Endothelial cell of umbilical vein (primary cell): Measurements from ENCODE around the gene KIF19. TPM values are rescaled to one million over a fixed set of nuclear protein-coding genes. Genes with fewer than 3 reads are reported as not detected.

ENCODE experiments used
- BruUV-seq: library from RNA; stranded (reverse); fragments of 400-500 nt; replicated peaks from 2 replicates; lab custom pipeline; 2021; lab: Mats Ljungman, UMichigan
- CTCF ChIA-PET: fragments of 300-600, 350-600 bp; sonication (Branson Sonifier 250); formaldehyde crosslinking; loops from one replicate; lab custom pipeline; 2021; ENCODE audit warnings: antibody characterized with exemption, inconsistent platforms; lab: Charles Lee
- POLR2A ChIA-PET: fragments of 300-600, 350-600 bp; sonication (Branson Sonifier 250); formaldehyde crosslinking; loops from one replicate; lab custom pipeline; 2021; ENCODE audit warnings: antibody characterized with exemption, inconsistent platforms; lab: Charles Lee
- DNase-seq: peaks from one replicate; pipeline ENCODE4 v3.0.0-alpha.2; 2011; ENCODE audit warnings: low read depth, low spot score
- FAIRE-seq: peaks from 2 replicates; lab custom pipeline; 2011; peaks lifted over from hg19 to GRCh38; lab: Jason Lieb, UNC
- H2AFZ ChIP-seq: 2 replicates; pipeline ENCODE4 v1.6.0; 2012; ENCODE audit warnings: low read depth, low read length, control low read depth, inconsistent platforms
- H3K27ac ChIP-seq: 2 replicates; pipeline ENCODE4 v1.5.1; 2011; ENCODE audit warnings: low read depth, mild to moderate bottlenecking, control low read depth, low read length, moderate library complexity; ENCODE audit not compliant: insufficient read depth
- H3K27me3 ChIP-seq, 2 experiments: 2 replicates each; pipeline versions ENCODE4 v1.6.0 to v1.6.1; 2011; ENCODE audit warnings: low read length in 2 of 2, mixed read lengths in 1 of 2; ENCODE audit not compliant: control insufficient read depth in 2 of 2, insufficient read depth in 2 of 2
- H3K36me3 ChIP-seq, 2 experiments: 2 replicates in 1 of 2; 3 replicates in 1 of 2; pipeline ENCODE4 v1.5.1; 2011; ENCODE audit warnings: low read length in 2 of 2, mild to moderate bottlenecking in 1 of 2, moderate library complexity in 1 of 2; ENCODE audit not compliant: control insufficient read depth in 2 of 2, insufficient read depth in 2 of 2; ENCODE audit errors: extremely low read depth in 1 of 2
- H3K4me1 ChIP-seq: 3 replicates; pipeline ENCODE4 v1.5.1; 2011; ENCODE audit warnings: mild to moderate bottlenecking, low read length; ENCODE audit not compliant: control insufficient read depth, insufficient read depth; ENCODE audit errors: extremely low read depth
- H3K4me2 ChIP-seq: 2 replicates; pipeline ENCODE4 v1.6.1; 2011; ENCODE audit warnings: low read length, control low read depth, mixed read lengths; ENCODE audit not compliant: insufficient read depth
- H3K4me3 ChIP-seq, 3 experiments: fragments of 200-600 bp in 1 of 3; sonication (generic), shearing (Covaris generic) in 1 of 3; replicated peaks in 1 of 3; 2 replicates each; pipeline ENCODE4 v1.5.1; 2011 to 2016; ENCODE audit warnings: control low read depth in 3 of 3, low read length in 3 of 3, mild to moderate bottlenecking in 2 of 3, inconsistent platforms in 1 of 3, low read depth in 1 of 3, moderate library complexity in 1 of 3; ENCODE audit not compliant: insufficient read depth in 1 of 3
- H3K79me2 ChIP-seq: 2 replicates; pipeline ENCODE4 v1.6.0; 2012; ENCODE audit warnings: low read length, inconsistent platforms; ENCODE audit not compliant: control insufficient read depth, insufficient read depth
- H3K9ac ChIP-seq: replicated peaks from 2 replicates; pipeline ENCODE3; 2011; ENCODE audit warnings: low read length, control low read depth; ENCODE audit not compliant: insufficient read depth; ENCODE audit errors: extremely low read depth
- H3K9me1 ChIP-seq: replicated peaks from 3 replicates; pipeline ENCODE4 v1.6.0; 2011; ENCODE audit warnings: mild to moderate bottlenecking, low read length; ENCODE audit not compliant: control insufficient read depth, insufficient read depth; ENCODE audit errors: extremely low read depth
- H3K9me3 ChIP-seq: replicated peaks from 2 replicates; pipeline ENCODE4 v1.5.1; 2012; ENCODE audit warnings: low read length, inconsistent platforms; ENCODE audit not compliant: control insufficient read depth, insufficient read depth
- H4K20me1 ChIP-seq: replicated peaks from 2 replicates; pipeline ENCODE3; 2011; ENCODE audit warnings: mild to moderate bottlenecking, low read length; ENCODE audit not compliant: control insufficient read depth, insufficient read depth; ENCODE audit errors: extremely low read depth
- EZH2 ChIP-seq: IDR thresholded peaks from 2 replicates; pipeline ENCODE4 v1.6.1; 2012; ENCODE audit warnings: borderline replicate concordance, low read depth, mild to moderate bottlenecking, moderate library complexity, low read length, inconsistent platforms; ENCODE audit not compliant: severe bottlenecking
- FOS ChIP-seq: IDR thresholded peaks from 2 replicates; pipeline ENCODE4 v1.6.1; 2011; ENCODE audit warnings: mild to moderate bottlenecking, low read length, moderate library complexity, borderline replicate concordance; ENCODE audit not compliant: insufficient read depth
- GATA2 ChIP-seq: IDR thresholded peaks from 2 replicates; pipeline ENCODE4 v1.7.0; 2011; ENCODE audit warnings: low read depth, mild to moderate bottlenecking, moderate library complexity, mixed read lengths, low read length; ENCODE audit not compliant: insufficient read length, insufficient read depth
- JUN ChIP-seq: IDR thresholded peaks from 2 replicates; pipeline ENCODE4 v1.6.1; 2011; ENCODE audit warnings: borderline replicate concordance, low read depth; ENCODE audit not compliant: insufficient read length, insufficient read depth
- MYC ChIP-seq: IDR thresholded peaks from one replicate; pipeline ENCODE4 v1.6.1; 2011; ENCODE audit warnings: mild to moderate bottlenecking, low read depth, low read length
- POLR2A ChIP-seq: IDR thresholded peaks from 2 replicates; pipeline ENCODE4 v1.6.1; 2012; ENCODE audit warnings: low read depth, mild to moderate bottlenecking, control low read depth, low read length
- POLR2AphosphoS5 ChIP-seq: IDR thresholded peaks from 2 replicates; pipeline ENCODE4 v1.6.1; 2012; ENCODE audit warnings: low read depth, mild to moderate bottlenecking, control low read depth, low read length, moderate library complexity; ENCODE audit not compliant: insufficient read depth
- dilution Hi-C: fragments of 300-500 bp; cut with MboI; formaldehyde crosslinking; loops from one replicate; pipeline ENCODE4 v1.15.0; 2019; ENCODE audit warnings: low sequenced_read_pairs; ENCODE audit not compliant: extremely low pct_ligation_motif_present
- intact Hi-C: fragments of 100-400 bp; cut with micrococcal nuclease; formaldehyde crosslinking; loops from one replicate; pipeline ENCODE4 v1.10.0; 2022
- polyA plus RNA-seq, 4 experiments: library from polyadenylated mRNA; depleted of rRNA in 3 of 4; stranded (reverse) in 3 of 4; unstranded in 1 of 4; fragments of >200 nt; gene quantifications; 2 replicates each; pipeline versions ENCODE4 v1.2.1 to v1.2.3, GENCODE V29; 2011 to 2012; ENCODE audit warnings: missing spikeins in 1 of 4
- total RNA-seq: library from RNA; stranded (reverse); gene quantifications from 2 replicates; pipeline ENCODE4 v1.2.3, GENCODE V29; 2021
- TF ChIP-seq, protein P1 (sequence below): IDR thresholded peaks from 2 replicates; pipeline ENCODE4 v1.6.1; 2011; ENCODE audit not compliant: insufficient read depth, insufficient read length
- TF ChIP-seq, protein P2 (sequence below), 2 donors: IDR thresholded peaks; 1 replicate in 1 of 2; 2 replicates in 1 of 2; pipeline ENCODE4 v1.5.1; 2011; ENCODE audit warnings: low read length in 2 of 2, mild to moderate bottlenecking in 2 of 2, moderate library complexity in 2 of 2, control low read depth in 1 of 2, inconsistent platforms in 1 of 2, low read depth in 1 of 2; ENCODE audit not compliant: insufficient read depth in 1 of 2; ENCODE audit errors: extremely low read depth in 1 of 2

KIF19 gene
- total and polyA plus RNA-seq, 2 donors (not counting 3 experiments of a cell fraction or from before 2014, with no cell fraction given): 0.10 to 0.84 TPM

DNA sequence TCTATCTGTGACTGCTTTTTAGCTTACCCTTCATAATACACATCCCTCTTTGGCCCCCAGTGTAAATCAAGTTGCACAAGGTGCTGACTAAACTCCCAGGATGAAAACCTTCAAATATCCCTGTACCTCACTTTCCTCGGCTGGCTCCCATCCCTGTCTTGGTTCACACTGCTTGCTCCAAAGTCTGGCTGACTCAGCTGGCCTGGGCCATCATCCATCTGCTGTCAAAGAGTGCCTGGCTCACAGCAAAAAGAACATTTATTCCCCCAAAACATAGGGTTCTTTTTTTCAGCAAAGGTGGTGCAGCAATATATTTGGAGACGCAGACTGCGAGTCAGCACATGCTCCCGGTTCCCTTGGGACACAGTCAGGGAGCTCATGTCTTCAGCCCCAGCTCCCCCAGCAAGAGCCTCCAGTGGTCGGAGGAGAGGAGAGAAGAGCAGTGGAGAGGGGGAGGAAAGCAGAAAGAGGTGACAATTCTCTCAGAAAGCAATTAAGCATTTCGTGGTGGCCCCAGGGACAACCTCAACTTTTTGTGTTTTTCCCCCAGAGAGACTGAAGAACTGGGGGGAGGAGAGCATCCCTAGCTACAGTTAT is 67.4 kb downstream of the KIF19 start:
- Histone ChIP-seq H3K79me2 (no peaks in the 10 kb centered on the region), H3K9me3 (no peaks in the 10 kb centered on the region), H4K20me1 (no peaks in the 10 kb centered on the region), H3K4me1 (no peaks in the 10 kb centered on the region), H3K4me3 (no peak overlapping the region), H3K36me3 (no peaks in the 10 kb centered on the region), H3K9me1 (no peaks in the 10 kb centered on the region), H3K27ac (no peak overlapping the region), H3K9ac (no peak overlapping the region), H3K4me2 (no peak overlapping the region), H3K27me3 (no peaks in the 10 kb centered on the region), H2AFZ (no peak overlapping the region)
- DNase-seq (no peak), FAIRE-seq (no peak)
- CTCF ChIA-PET: interaction anchor here (5.3 kb wide), 1 partner anchor 13 kb away, joined by 32 read pairs; no protein-coding TSS in a partner anchor
- dilution Hi-C loops: no loop called here
- BruUV-seq: no TSS peak
- intact Hi-C loops: no loop called here
- POLR2A ChIA-PET: no interaction called here
- TF ChIP-seq, protein P1, sequence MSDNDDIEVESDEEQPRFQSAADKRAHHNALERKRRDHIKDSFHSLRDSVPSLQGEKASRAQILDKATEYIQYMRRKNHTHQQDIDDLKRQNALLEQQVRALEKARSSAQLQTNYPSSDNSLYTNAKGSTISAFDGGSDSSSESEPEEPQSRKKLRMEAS: no peak
- no peak for TF ChIP-seq GATA2
- TF ChIP-seq EZH2: no peak
- no peak for TF ChIP-seq JUN
- TF ChIP-seq, protein P2, sequence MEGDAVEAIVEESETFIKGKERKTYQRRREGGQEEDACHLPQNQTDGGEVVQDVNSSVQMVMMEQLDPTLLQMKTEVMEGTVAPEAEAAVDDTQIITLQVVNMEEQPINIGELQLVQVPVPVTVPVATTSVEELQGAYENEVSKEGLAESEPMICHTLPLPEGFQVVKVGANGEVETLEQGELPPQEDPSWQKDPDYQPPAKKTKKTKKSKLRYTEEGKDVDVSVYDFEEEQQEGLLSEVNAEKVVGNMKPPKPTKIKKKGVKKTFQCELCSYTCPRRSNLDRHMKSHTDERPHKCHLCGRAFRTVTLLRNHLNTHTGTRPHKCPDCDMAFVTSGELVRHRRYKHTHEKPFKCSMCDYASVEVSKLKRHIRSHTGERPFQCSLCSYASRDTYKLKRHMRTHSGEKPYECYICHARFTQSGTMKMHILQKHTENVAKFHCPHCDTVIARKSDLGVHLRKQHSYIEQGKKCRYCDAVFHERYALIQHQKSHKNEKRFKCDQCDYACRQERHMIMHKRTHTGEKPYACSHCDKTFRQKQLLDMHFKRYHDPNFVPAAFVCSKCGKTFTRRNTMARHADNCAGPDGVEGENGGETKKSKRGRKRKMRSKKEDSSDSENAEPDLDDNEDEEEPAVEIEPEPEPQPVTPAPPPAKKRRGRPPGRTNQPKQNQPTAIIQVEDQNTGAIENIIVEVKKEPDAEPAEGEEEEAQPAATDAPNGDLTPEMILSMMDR (IDR thresholded peaks at IDR 0.05; ENCODE audit: extremely low read depth in 1 of 2, insufficient read depth in 1 of 2, low read depth in 1 of 2, low read length in 2 of 2): no peak
- TF ChIP-seq MYC: no peak
- TF ChIP-seq POLR2A: no peak
- TF ChIP-seq POLR2AphosphoS5: no peak
- no peak for TF ChIP-seq FOS
